ENCODE data around the gene BACH2. TPM values are rescaled to one million over a fixed set of nuclear protein-coding genes. Genes with fewer than 3 reads are reported as not detected.
"Not testable (repeated sequence)": the region's sequence is repeated elsewhere in the genome, so short reads cannot be mapped to it uniquely, and the experiment has no call there.

BACH2 gene
- total and polyA plus RNA-seq, 4 donors: 11.0 to 16.7 (median 12.9) TPM

DNA sequence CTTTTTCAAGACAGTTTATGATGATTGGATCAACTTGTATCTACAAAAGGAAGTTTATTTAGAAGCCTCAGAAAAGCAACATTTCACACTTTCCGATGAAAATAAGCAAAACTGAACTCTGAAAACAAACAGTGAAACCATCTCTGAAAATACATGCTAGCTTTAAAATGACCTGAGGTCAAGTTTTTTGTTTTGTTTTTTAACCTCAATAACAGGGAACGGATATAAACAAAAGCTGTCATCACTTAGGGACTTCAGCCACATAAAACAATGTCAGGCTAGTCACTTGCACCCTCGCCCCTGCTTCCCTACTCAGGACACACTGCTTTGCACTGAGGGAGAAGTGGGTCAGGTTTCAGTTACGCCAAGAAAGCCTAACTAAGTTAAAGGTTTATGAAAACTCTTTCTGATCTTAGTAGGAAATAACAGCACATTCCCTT, 11.6 kb downstream of the BACH2 start:
- H3K4me3 ChIP-seq (ENCODE audit: low read depth, low read length): no peak overlapping the region
- no peaks in the 10 kb centered on the region for H3K9me3 ChIP-seq (ENCODE audit: control insufficient read depth, insufficient read depth, low read length)
- H3K27me3 ChIP-seq (ENCODE audit: control insufficient read depth, insufficient read depth, low read length): no peaks in the 10 kb centered on the region
- peak overlapping the region; percentile 63 for H3K27ac ChIP-seq (ENCODE audit: low read depth, low read length)
- DNase-seq (ENCODE audit: low read depth in 4 of 6, low spot score in 6 of 6): peak in 1 of 6 donors; percentile 31
- no CpG with 5 or more reads among the region's 4 CpGs for WGBS (ENCODE audit: insufficient coverage)
- no peaks in the 10 kb centered on the region for H3K36me3 ChIP-seq (ENCODE audit: control insufficient read depth, insufficient read depth, low read length)
- H3K4me1 ChIP-seq (ENCODE audit: control insufficient read depth, insufficient read depth, low read length): peaks cover 8% of the 10 kb centered on the region

DNA sequence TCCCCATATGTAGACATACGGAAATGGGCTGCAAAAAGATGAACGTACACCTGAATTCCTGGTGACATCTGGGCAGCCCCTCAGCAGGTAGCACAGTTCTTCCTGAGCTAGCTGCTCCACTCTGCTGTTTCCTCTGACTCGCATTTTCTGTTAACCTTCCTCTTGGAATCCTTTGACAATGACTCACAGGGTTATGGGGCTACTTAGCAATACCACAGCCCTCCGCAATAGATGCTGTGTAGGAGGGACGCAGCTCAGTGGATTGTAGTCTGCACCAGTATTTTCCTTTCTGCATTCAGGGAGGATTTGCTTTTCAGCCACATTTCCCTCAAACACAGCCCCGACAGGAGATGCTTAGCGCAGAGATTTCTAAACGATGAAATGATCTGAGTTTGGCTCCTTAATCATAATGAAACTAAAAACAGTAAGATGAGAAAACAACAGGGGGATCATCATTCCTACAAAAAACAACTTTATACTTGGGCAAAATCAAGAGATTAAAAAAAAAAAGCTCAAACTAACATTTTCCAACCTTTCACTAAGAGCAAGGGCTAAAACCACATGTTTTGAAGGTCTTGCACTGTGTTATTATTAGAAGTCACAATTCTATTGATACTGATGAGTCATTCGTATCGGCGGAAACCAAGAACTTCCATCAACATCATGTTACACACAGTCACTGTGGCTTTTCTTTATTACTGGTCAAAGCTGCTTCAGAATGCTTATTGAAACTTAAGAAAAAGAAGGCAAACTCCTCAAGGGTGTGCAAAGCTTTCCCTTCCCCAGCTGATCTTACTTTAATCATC, 12.2 kb downstream of the BACH2 start:
- Histone ChIP-seq H3K9me3 (ENCODE audit: control insufficient read depth, insufficient read depth, low read length) (no peaks in the 10 kb centered on the region), H3K4me1 (ENCODE audit: control insufficient read depth, insufficient read depth, low read length) (peaks cover 8% of the 10 kb centered on the region), H3K36me3 (ENCODE audit: control insufficient read depth, insufficient read depth, low read length) (no peaks in the 10 kb centered on the region), H3K27ac (ENCODE audit: low read depth, low read length) (peak overlapping the region; percentile 63), H3K27me3 (ENCODE audit: control insufficient read depth, insufficient read depth, low read length) (no peaks in the 10 kb centered on the region), H3K4me3 (ENCODE audit: low read depth, low read length) (no peak overlapping the region)
- WGBS (ENCODE audit: insufficient coverage): 80% methylated on average over 2 of the region's 11 CpGs
- peak in 2 of 6 donors; percentile 26 to 48 for DNase-seq (ENCODE audit: low read depth in 4 of 6, low spot score in 6 of 6)

DNA sequence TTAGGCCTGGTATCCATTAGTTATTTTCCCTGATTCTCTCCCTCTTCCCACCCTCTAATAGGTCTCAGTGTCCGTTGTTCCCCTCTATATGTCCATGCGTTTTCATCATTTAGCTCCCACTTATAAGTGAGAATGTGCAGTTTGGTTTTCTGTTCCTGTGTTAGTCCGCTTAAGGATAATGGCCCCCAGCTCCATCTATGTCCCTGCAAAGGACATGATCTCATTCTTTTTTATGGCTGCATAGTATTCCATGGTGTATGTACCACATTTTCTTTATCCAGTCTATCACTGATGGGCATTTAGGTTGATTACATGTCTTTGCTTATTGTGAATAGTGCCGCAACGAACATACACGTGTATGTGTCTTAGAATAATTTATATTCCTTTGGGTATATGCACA, 14.4 kb downstream of the BACH2 start:
- not testable (repeated sequence) for H3K27ac ChIP-seq (ENCODE audit: low read depth, low read length); H3K27me3 ChIP-seq (ENCODE audit: control insufficient read depth, insufficient read depth, low read length); DNase-seq (ENCODE audit: low read depth in 4 of 6, low spot score in 6 of 6); H3K4me1 ChIP-seq (ENCODE audit: control insufficient read depth, insufficient read depth, low read length); H3K36me3 ChIP-seq (ENCODE audit: control insufficient read depth, insufficient read depth, low read length); H3K4me3 ChIP-seq (ENCODE audit: low read depth, low read length); H3K9me3 ChIP-seq (ENCODE audit: control insufficient read depth, insufficient read depth, low read length)
- WGBS (ENCODE audit: insufficient coverage): no CpG with 5 or more reads among the region's 6 CpGs

DNA sequence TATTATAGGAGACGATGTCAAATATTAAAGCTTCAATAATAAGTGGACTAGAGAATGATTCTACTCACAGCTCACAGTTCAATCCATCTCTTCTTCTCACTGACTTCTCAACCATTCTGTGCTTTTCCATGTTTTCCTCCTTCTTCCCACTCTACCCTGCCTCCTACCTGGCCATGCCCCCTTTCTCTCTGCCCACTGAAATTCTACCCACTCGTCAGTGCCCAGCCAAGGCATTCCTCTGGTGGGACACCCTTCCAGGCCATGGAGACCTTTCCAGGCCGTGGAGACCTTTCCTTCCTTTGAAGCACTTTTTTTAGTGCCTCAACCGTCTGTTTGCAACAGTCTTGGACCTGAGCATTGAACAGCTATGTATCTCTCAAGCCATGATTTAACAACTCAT, 18.5 kb downstream of the BACH2 start:
- Histone ChIP-seq H3K27me3 (ENCODE audit: control insufficient read depth, insufficient read depth, low read length) (no peaks in the 10 kb centered on the region), H3K36me3 (ENCODE audit: control insufficient read depth, insufficient read depth, low read length) (no peaks in the 10 kb centered on the region), H3K4me1 (ENCODE audit: control insufficient read depth, insufficient read depth, low read length) (no peaks in the 10 kb centered on the region), H3K27ac (ENCODE audit: low read depth, low read length) (no peak overlapping the region), H3K9me3 (ENCODE audit: control insufficient read depth, insufficient read depth, low read length) (no peaks in the 10 kb centered on the region), H3K4me3 (ENCODE audit: low read depth, low read length) (no peak overlapping the region)
- DNase-seq (ENCODE audit: low read depth in 4 of 6, low spot score in 6 of 6): no peak
- 92% methylated on average over 2 of the region's 4 CpGs for WGBS (ENCODE audit: insufficient coverage)

DNA sequence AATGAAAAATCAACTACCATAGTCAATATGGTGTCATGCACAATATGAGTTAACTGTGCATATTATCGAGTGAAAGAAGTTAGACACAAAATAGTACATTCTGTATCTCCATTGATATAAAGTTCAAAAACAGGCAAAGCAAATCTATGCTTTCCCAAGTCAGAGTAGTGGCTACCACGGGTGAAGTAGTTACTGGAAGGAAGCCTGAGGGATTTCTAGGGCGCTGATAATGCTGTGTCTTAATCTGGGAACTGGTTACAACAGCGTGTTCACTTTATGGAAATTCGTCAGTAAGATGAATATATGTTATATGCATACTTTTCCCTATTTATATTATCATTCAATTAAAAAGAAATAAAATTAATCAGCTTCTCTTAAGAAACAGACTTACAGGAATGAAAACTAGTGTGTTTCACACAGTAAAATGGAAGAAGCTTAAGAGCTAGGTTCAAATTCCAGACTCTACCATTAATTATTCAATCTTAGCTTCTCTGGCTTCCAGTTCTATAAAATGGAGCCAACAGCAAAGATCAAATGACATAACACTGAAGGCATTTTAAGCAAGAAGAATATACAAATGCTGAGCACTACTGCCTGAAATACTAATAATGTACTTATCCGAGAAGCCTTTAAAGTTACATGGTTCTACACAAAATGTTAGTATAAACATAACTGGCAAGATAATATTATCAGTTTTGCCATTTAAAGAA, 19.2 kb downstream of the BACH2 start:
- Histone ChIP-seq H3K27ac (ENCODE audit: low read depth, low read length) (no peak overlapping the region), H3K4me3 (ENCODE audit: low read depth, low read length) (no peak overlapping the region), H3K27me3 (ENCODE audit: control insufficient read depth, insufficient read depth, low read length) (no peaks in the 10 kb centered on the region), H3K9me3 (ENCODE audit: control insufficient read depth, insufficient read depth, low read length) (no peaks in the 10 kb centered on the region), H3K4me1 (ENCODE audit: control insufficient read depth, insufficient read depth, low read length) (no peaks in the 10 kb centered on the region), H3K36me3 (ENCODE audit: control insufficient read depth, insufficient read depth, low read length) (no peaks in the 10 kb centered on the region)
- WGBS (ENCODE audit: insufficient coverage): no CpG with 5 or more reads among the region's 6 CpGs
- no peak for DNase-seq (ENCODE audit: low read depth in 4 of 6, low spot score in 6 of 6)

DNA sequence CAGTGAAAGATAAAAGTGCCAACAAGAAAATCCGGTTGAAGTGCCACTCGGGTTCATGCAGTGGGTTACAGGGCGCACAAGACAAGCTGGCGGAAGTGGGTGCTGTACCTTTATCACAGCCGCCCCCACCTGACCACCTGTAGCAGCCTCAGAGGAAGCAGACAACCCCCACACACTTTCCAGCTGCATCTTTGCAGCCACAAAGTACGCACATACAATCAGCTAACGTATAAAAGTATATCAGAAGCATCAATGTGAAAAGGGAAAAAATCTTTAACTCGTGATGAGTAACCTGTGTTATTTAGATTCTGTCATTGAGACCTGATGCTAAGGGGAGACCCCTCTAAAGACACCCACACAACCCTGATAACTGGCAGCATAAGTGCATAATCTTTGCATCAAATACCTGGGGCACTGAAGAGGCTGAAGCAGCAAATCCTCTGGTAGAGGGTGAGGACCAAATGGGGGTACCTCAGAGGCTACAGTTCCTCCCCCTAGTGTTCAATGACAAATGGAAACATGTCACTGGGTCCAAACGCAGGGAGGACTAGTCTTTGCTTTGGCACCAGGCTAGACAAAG, 22.1 kb downstream of the BACH2 start:
- Histone ChIP-seq H3K4me1 (ENCODE audit: control insufficient read depth, insufficient read depth, low read length) (no peaks in the 10 kb centered on the region), H3K9me3 (ENCODE audit: control insufficient read depth, insufficient read depth, low read length) (no peaks in the 10 kb centered on the region), H3K4me3 (ENCODE audit: low read depth, low read length) (no peak overlapping the region), H3K27ac (ENCODE audit: low read depth, low read length) (no peak overlapping the region), H3K36me3 (ENCODE audit: control insufficient read depth, insufficient read depth, low read length) (no peaks in the 10 kb centered on the region), H3K27me3 (ENCODE audit: control insufficient read depth, insufficient read depth, low read length) (no peaks in the 10 kb centered on the region)
- no peak for DNase-seq (ENCODE audit: low read depth in 4 of 6, low spot score in 6 of 6)
- 89% methylated on average over 5 of the region's 9 CpGs for WGBS (ENCODE audit: insufficient coverage)

DNA sequence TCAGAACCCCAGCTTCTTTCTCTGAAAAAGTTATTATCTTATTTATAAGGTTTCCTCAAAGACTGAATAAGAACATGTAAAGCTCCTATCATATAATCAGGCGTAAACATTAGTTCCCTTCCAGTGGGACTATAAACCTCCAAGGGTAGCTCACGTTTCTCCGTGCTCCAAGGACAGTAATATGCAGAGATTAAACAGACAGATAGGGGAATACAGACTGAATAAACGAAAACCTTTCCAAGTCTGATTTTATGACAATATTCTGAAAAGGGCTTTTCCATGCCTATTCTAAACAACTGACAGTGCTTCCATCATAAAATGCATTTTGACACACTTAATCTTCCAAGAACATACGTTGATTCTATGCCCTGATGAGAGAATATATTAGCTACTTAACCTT, 22.8 kb downstream of the BACH2 start:
- Histone ChIP-seq H3K9me3 (ENCODE audit: control insufficient read depth, insufficient read depth, low read length) (no peaks in the 10 kb centered on the region), H3K27ac (ENCODE audit: low read depth, low read length) (no peak overlapping the region), H3K4me3 (ENCODE audit: low read depth, low read length) (no peak overlapping the region), H3K4me1 (ENCODE audit: control insufficient read depth, insufficient read depth, low read length) (no peaks in the 10 kb centered on the region), H3K27me3 (ENCODE audit: control insufficient read depth, insufficient read depth, low read length) (no peaks in the 10 kb centered on the region), H3K36me3 (ENCODE audit: control insufficient read depth, insufficient read depth, low read length) (no peaks in the 10 kb centered on the region)
- DNase-seq (ENCODE audit: low read depth in 4 of 6, low spot score in 6 of 6): no peak
- WGBS (ENCODE audit: insufficient coverage): 100% methylated on average over 1 of the region's 5 CpGs

DNA sequence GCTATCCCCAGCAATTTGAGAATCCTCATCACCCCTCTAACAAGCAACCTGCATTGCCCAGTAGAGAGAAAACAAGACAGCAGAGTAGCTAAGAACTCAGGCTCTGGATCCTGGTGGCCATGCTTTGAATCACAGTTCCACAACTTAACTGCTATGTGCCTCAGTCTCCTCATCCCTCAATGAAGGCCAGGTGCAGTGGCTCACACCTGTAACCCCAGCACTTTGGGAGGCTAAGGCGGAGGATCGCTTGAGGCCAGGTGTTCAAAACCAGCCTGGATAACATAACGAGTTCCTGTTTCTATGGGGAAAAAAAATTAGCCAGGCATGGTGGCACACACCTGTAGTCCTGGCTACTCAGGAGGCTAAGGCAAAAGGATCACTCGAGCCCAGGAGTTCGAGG, 23.7 kb downstream of the BACH2 start:
- Histone ChIP-seq H3K36me3 (ENCODE audit: control insufficient read depth, insufficient read depth, low read length) (no peaks in the 10 kb centered on the region), H3K27ac (ENCODE audit: low read depth, low read length) (no peak overlapping the region), H3K4me1 (ENCODE audit: control insufficient read depth, insufficient read depth, low read length) (no peaks in the 10 kb centered on the region), H3K9me3 (ENCODE audit: control insufficient read depth, insufficient read depth, low read length) (no peaks in the 10 kb centered on the region), H3K27me3 (ENCODE audit: control insufficient read depth, insufficient read depth, low read length) (no peaks in the 10 kb centered on the region), H3K4me3 (ENCODE audit: low read depth, low read length) (no peak overlapping the region)
- WGBS (ENCODE audit: insufficient coverage): 98% methylated on average over 5 of the region's 5 CpGs
- DNase-seq (ENCODE audit: low read depth in 4 of 6, low spot score in 6 of 6): no peak

DNA sequence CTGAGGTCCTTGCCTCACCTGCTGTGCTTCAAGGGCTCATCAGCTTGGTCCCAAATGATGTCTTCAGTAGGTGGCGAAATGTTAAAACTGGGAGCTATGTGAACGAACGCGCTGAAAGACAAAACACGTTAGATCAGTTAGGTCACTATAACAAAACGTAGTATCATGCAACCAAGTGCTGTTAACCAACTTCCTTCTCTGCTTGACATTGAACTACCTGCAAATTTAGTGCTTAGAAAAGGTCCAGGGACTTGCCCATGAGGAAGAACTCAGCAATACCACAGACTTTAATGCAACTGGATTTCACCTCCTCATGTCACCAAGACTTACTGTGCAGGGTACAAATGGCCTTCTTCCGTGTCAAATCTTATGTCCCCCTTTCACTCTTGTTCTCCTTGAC, 24.8 kb downstream of the BACH2 start:
- H3K4me3 ChIP-seq (ENCODE audit: low read depth, low read length): no peak overlapping the region
- H3K4me1 ChIP-seq (ENCODE audit: control insufficient read depth, insufficient read depth, low read length): no peaks in the 10 kb centered on the region
- no peaks in the 10 kb centered on the region for H3K27me3 ChIP-seq (ENCODE audit: control insufficient read depth, insufficient read depth, low read length)
- DNase-seq (ENCODE audit: low read depth in 4 of 6, low spot score in 6 of 6): no peak
- H3K27ac ChIP-seq (ENCODE audit: low read depth, low read length): no peak overlapping the region
- WGBS (ENCODE audit: insufficient coverage): 70% methylated on average over 6 of the region's 7 CpGs
- no peaks in the 10 kb centered on the region for H3K9me3 ChIP-seq (ENCODE audit: control insufficient read depth, insufficient read depth, low read length)
- H3K36me3 ChIP-seq (ENCODE audit: control insufficient read depth, insufficient read depth, low read length): no peaks in the 10 kb centered on the region

Measured in spinal cord (tissue), 10 donors.